Measurements from ENCODE around the gene GLP1R. TPM values are rescaled to one million over a fixed set of nuclear protein-coding genes. Genes with fewer than 3 reads are reported as not detected.

GLP1R gene
- total RNA-seq, 4 donors from 2014 or later, result 0.38 to 0.67 TPM; not detected in 2

GRCh38 chr6:39044181-39044580 lies 4.4 kb upstream of the GLP1R start:
- H3K4me1 ChIP-seq, result peaks cover 0 to 12% (median 4%) of the 10 kb centered on the region in 4 donors
- DNase-seq, result no peak
- H3K36me3 ChIP-seq, result no peaks in the 10 kb centered on the region
- H3K27ac ChIP-seq, result no peak overlapping the region
- H3K9me3 ChIP-seq, result no peaks in the 10 kb centered on the region
- no peak overlapping the region for H3K4me3 ChIP-seq
- H3K27me3 ChIP-seq, result peaks cover 0 to 7% of the 10 kb centered on the region in 2 donors
- no peak for TF ChIP-seq CTCF (IDR thresholded peaks at IDR 0.05)

- peaks cover 0 to 14% (median 4%) of the 10 kb centered on the region in 4 donors for H3K4me1 ChIP-seq
- no peak for TF ChIP-seq POLR2A (IDR thresholded peaks at IDR 0.05)
- TF ChIP-seq CTCF (IDR thresholded peaks at IDR 0.05), result no peak
- H3K27me3 ChIP-seq, result peaks cover 0 to 10% of the 10 kb centered on the region in 2 donors
- no peak overlapping the region for H3K27ac ChIP-seq
- no peaks in the 10 kb centered on the region for H3K9me3 ChIP-seq
- no peak overlapping the region for H3K4me3 ChIP-seq
- no peak for DNase-seq
- H3K36me3 ChIP-seq, result no peaks in the 10 kb centered on the region
Measured at GRCh38 chr6:39047434-39048327, 900 bp upstream of the GLP1R start.

GRCh38 chr6:39049575-39050283 lies 1.1 kb downstream of the GLP1R start:
- Histone ChIP-seq H3K4me3 (no peak overlapping the region), H3K27me3 (peaks cover 0 to 10% of the 10 kb centered on the region in 2 donors), H3K4me1 (peaks cover 0 to 18% (median 4%) of the 10 kb centered on the region in 4 donors), H3K27ac (no peak overlapping the region), H3K36me3 (no peaks in the 10 kb centered on the region), H3K9me3 (no peaks in the 10 kb centered on the region)
- DNase-seq, result no peak
- TF ChIP-seq POLR2A (IDR thresholded peaks at IDR 0.05), result no peak
- TF ChIP-seq CTCF (IDR thresholded peaks at IDR 0.05), result no peak

GRCh38 chr6:39050453-39051112 lies 2.0 kb downstream of the GLP1R start:
- DNase-seq, result no peak
- H3K9me3 ChIP-seq, result no peaks in the 10 kb centered on the region
- H3K4me3 ChIP-seq, result no peak overlapping the region
- no peak overlapping the region for H3K27ac ChIP-seq
- H3K27me3 ChIP-seq, result peaks cover 0 to 10% of the 10 kb centered on the region in 2 donors
- H3K36me3 ChIP-seq, result no peaks in the 10 kb centered on the region
- no peak for TF ChIP-seq CTCF (IDR thresholded peaks at IDR 0.05)
- no peak for TF ChIP-seq POLR2A (IDR thresholded peaks at IDR 0.05)
- peaks cover 0 to 18% (median 4%) of the 10 kb centered on the region in 4 donors for H3K4me1 ChIP-seq

- Histone ChIP-seq H3K36me3 (no peaks in the 10 kb centered on the region), H3K27ac (no peak overlapping the region), H3K9me3 (no peaks in the 10 kb centered on the region), H3K27me3 (peaks cover 0 to 10% of the 10 kb centered on the region in 2 donors), H3K4me1 (peaks cover 0 to 18% (median 4%) of the 10 kb centered on the region in 4 donors), H3K4me3 (no peak overlapping the region)
- TF ChIP-seq CTCF (IDR thresholded peaks at IDR 0.05) (no peak), POLR2A (IDR thresholded peaks at IDR 0.05) (no peak)
- peak in 1 of 3 donors; percentile 28 for DNase-seq
Measured at GRCh38 chr6:39051399-39052122, 3.0 kb downstream of the GLP1R start.

Data from Peyer's patch (tissue), 4 donors.